HG02588 (cell line): ENCODE results near the gene MIA3.
"Not testable (repeated sequence)": the region's sequence is repeated elsewhere in the genome, so short reads cannot be mapped to it uniquely, and the experiment has no call there.

Experiments
- ATAC-seq: cut with Tn5 transposase; IDR thresholded peaks from one replicate; pipeline ENCODE4 v1.9.1; 2021; ENCODE audit warnings: mild to moderate bottlenecking, moderate library complexity; ENCODE audit not compliant: unreplicated experiment

The MIA3 gene, protein sequence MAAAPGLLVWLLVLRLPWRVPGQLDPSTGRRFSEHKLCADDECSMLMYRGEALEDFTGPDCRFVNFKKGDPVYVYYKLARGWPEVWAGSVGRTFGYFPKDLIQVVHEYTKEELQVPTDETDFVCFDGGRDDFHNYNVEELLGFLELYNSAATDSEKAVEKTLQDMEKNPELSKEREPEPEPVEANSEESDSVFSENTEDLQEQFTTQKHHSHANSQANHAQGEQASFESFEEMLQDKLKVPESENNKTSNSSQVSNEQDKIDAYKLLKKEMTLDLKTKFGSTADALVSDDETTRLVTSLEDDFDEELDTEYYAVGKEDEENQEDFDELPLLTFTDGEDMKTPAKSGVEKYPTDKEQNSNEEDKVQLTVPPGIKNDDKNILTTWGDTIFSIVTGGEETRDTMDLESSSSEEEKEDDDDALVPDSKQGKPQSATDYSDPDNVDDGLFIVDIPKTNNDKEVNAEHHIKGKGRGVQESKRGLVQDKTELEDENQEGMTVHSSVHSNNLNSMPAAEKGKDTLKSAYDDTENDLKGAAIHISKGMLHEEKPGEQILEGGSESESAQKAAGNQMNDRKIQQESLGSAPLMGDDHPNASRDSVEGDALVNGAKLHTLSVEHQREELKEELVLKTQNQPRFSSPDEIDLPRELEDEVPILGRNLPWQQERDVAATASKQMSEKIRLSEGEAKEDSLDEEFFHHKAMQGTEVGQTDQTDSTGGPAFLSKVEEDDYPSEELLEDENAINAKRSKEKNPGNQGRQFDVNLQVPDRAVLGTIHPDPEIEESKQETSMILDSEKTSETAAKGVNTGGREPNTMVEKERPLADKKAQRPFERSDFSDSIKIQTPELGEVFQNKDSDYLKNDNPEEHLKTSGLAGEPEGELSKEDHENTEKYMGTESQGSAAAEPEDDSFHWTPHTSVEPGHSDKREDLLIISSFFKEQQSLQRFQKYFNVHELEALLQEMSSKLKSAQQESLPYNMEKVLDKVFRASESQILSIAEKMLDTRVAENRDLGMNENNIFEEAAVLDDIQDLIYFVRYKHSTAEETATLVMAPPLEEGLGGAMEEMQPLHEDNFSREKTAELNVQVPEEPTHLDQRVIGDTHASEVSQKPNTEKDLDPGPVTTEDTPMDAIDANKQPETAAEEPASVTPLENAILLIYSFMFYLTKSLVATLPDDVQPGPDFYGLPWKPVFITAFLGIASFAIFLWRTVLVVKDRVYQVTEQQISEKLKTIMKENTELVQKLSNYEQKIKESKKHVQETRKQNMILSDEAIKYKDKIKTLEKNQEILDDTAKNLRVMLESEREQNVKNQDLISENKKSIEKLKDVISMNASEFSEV (N-terminal part only)

GRCh38 chr1:222618001-222618879 is at the start of gene MIA3:
TSS of gene MIA3 (plus strand) at chr1:222618097. CDS start at chr1:222618111, 14 bp downstream.
- peak; percentile 52 for ATAC-seq

- ATAC-seq, result no peak
Observed at GRCh38 chr1:222570837-222571236, 47.1 kb upstream of the MIA3 start.

- ATAC-seq, result no peak
Observed at GRCh38 chr1:222579316-222579715, 38.6 kb upstream of the MIA3 start.

DNA sequence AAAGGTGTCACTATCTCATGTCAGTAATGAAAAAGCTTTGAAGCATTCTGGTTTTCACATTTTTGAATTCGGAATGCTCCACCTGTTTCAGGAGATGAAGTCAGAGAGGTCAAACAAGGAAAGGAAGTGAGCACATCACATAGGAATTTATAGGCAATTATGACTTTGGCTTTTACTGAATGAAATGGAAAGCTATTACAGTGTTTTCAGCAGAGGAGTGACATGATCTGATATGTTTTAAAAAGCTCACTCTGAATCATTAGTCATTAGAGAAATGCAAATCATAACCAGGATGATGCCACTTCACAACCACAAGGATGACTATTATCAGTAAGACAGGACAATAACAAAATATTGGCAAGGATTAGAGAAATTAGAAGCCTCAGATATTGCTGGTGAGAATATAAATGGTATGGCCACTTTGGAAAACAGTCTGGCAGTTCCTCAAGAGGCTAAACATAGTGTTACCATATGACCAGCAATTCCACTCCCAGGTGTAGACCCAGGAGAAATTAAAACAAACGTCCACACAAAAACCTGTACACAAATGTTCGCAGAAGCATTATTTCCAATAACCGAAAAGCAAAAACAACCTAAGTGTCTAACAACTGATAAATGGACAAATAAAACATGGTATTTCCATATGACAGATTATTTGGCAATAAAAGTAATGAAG is 35.7 kb upstream of the MIA3 start:
- ATAC-seq, result peak; percentile 44

DNA sequence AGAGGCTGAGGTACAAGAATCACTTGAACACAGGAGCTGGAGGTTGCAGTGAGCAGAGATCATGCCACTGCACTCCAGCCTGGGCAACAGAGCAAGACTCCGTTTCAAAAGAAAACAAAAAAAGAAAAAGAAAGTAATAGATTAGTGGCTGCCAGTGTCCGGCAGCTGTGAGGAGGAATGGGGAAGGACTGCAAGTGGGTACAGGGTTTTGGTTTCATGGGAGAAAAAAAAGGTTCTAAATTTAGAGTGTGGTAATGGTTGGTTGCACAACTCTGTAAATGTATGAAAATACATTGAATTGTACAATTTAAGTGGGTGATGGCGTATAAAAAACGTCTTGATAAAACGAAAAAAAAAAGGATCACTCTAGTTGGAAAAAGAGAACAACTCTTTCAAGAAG is 34.8 kb upstream of the MIA3 start:
- peak; percentile 91 for ATAC-seq

GRCh38 chr1:222586842-222587241 is 31.1 kb upstream of the MIA3 start:
- no peak for ATAC-seq

DNA sequence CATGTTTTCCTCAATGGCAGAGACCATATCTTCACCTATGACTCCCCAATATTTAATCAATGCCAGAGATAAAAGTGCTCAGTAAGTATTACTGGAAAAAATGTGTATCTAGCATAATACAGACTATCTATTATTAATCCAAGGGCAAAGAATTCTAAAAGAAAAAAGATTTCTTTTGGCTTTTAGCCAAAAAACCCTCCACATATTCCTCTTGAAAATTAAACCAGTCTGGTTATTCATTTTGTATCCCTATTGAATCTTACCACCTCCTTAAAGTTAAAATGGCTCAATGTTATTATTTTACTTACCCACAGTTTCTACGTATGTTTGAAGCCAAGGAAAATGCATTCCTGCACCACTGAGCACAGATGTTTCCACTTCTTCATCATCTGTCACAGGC is 29.8 kb upstream of the MIA3 start:
- no peak for ATAC-seq

GRCh38 chr1:222589462-222590302 is 28.2 kb upstream of the MIA3 start, which contains the start of gene TAF1A:
TSS of gene TAF1A (minus strand) at chr1:222589933.
- peak; percentile 100 for ATAC-seq

GRCh38 chr1:222592171-222592570 is 25.7 kb upstream of the MIA3 start:
- ATAC-seq, result no peak

DNA sequence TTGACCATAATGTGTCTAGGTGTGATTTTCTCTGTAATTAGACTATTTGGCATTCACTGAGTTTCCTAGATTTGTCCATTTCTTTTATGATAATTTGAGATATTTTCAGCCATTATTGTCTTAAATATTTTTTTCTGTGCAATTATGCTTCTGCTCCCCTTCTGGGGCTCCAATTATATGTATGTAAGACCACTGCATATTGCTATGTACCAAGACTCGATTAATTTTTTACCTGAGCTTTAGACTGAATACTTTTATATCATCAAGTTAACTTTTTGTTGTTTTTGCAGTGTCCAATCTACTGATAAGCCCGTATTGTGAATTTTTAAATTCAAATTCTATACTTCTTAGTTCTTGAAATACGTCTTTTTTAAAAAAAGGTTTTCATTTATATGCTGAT is 23.1 kb upstream of the MIA3 start:
- ATAC-seq, result no peak

GRCh38 chr1:222596696-222597095 is 21.2 kb upstream of the MIA3 start:
- ATAC-seq, result no peak

- ATAC-seq, result no peak
Observed at GRCh38 chr1:222600281-222600680, 17.6 kb upstream of the MIA3 start.

GRCh38 chr1:222601257-222601656 is 16.6 kb upstream of the MIA3 start:
- no peak for ATAC-seq

DNA sequence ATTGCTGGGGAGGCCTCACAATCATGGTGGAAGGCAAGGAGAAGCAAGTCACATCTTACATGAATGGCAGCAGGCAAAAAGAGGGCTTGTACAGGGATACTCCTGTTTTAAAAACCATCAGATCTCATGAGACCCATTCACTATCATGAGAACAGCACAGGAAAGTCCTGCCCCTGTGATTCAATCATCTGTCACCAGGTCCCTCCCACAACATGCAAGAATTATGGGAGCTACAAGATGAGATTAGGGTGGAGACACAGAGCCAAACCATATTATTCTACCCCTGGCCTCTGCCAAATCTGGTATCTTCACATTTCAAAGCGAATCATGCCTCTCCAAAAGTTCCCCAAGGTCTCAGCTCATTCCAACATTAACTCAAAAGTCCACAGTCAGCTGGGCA is 11.1 kb upstream of the MIA3 start:
- ATAC-seq, result no peak

DNA sequence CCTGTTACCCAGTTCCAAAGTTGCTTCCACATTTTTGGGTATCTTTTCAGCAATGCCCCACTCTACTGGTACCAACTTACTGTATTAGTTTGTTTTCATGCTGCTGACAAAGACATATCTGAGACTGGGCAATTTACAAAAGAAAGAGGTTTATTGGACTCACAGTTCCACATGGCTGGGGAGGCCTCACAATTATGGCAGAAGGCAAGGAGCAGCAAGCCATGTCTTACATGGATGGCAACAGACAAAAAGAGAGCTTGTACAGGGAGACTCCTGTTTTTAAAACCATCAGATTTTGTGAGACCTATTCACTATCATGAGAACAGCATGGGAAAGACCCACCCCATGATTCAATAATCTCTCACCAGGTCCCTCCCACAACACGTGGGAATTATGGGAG is 8.8 kb upstream of the MIA3 start:
- not testable (repeated sequence) for ATAC-seq

DNA sequence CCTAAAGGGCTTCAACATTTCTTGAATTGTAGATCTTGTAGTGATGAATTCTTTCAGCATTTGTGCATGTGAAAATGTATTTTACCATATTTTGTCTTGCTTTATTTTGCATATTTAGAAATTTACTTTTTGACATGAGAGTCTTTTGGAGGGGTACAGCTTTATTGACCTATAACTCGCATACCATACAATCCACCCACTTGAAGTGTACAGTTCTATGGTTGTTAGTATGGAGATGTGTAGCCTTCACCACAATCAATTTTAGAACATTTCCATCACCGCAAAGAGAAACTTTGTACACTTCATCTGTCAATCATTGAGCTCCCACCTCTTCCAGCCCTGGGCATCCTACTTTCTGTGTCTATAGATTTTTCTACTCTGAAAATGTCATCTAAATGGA is 7.2 kb upstream of the MIA3 start:
- ATAC-seq, result no peak

DNA sequence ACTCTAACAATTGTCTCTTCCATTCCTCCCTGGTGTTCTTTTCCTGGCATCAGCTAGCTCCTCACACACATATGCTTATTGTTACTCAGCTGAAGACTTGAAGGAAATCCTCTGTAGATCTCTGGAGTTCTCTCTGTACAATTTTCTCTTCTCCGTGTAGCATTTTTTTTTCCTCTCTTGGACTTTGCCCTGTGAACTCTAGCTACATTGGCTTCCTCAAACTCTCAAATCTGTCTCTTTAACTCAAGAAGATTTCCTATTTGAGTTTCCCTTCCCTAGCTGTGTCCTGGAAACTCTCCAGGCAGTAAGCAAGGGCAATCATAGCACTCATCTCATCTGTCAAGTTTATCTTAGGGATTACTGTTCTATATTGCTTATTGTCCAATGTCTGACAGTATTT is 4.3 kb upstream of the MIA3 start:
- no peak for ATAC-seq

DNA sequence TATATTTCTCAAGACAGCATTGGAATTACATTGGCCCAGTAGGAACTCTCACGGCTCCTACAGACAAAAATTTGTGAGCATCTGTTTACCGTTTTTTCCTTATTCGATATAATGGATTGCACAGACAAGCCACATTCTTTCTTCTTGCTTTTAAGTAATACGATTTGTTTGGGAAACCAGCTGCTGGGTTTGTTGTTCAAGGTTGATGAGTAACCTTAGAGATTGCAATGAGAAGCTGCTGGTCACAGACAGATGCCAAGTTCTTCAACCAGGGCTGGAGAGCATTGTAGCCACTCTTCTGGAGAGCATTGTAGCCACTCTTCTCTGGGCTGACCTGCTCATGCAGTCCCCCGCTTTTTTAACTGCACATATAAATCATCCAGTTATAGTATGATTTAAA is 1.4 kb upstream of the MIA3 start:
- ATAC-seq, result no peak
